NCI-H2081 treated with DMSO at 0.1 percent for 48 hours (cell line): ENCODE data around the gene FOSB.
A peak's percentile ranks its signal among the peaks of the same experiment; 100 is the strongest.
"Not testable (repeated sequence)": the region's sequence is repeated elsewhere in the genome, so short reads cannot be mapped to it uniquely, and the experiment has no call there.

ENCODE experiments used
- DNase-seq: peaks from one replicate; lab custom pipeline; 2025; lab: John Stamatoyannopoulos, UW

The FOSB gene

GRCh38 chr19:45467456-45468158, at the start of gene FOSB:
Gene FOSB (plus strand): TSS chr19:45467996. CDS start chr19:45468587, 591 bp downstream.
- peak; percentile 55 for DNase-seq

GRCh38 chr19:45418802-45419201, 49.0 kb upstream of the FOSB start:
- DNase-seq = no peak

GRCh38 chr19:45419396-45419795, 48.4 kb upstream of the FOSB start:
- no peak for DNase-seq

GRCh38 chr19:45419895-45420294, 47.9 kb upstream of the FOSB start:
- no peak for DNase-seq

GRCh38 chr19:45420356-45420755, 47.4 kb upstream of the FOSB start:
- DNase-seq = no peak

GRCh38 chr19:45420871-45421270, 46.9 kb upstream of the FOSB start:
- no peak for DNase-seq

- no peak for DNase-seq
These were observed 45.8 kb upstream of the FOSB start for GRCh38 chr19:45421947-45422498.

GRCh38 chr19:45423033-45423588, 44.7 kb upstream of the FOSB start:
- no peak for DNase-seq

- peak; percentile 77 for DNase-seq
These were observed 44.1 kb upstream of the FOSB start, which contains the start of gene ERCC1 for GRCh38 chr19:45423589-45424190. Gene ERCC1 (minus strand): TSS chr19:45423917. CDS start chr19:45423374, 543 bp downstream.

GRCh38 chr19:45424191-45425058, 43.4 kb upstream of the FOSB start:
- no peak for DNase-seq

- DNase-seq = no peak
These were observed 39.2 kb upstream of the FOSB start for GRCh38 chr19:45428384-45429231.

GRCh38 chr19:45429896-45430295, 37.9 kb upstream of the FOSB start:
- DNase-seq = not testable (repeated sequence)

GRCh38 chr19:45431008-45431407, 36.8 kb upstream of the FOSB start:
- not testable (repeated sequence) for DNase-seq

GRCh38 chr19:45432543-45432942, 35.3 kb upstream of the FOSB start:
- DNase-seq = not testable (repeated sequence)

GRCh38 chr19:45437328-45437727, 30.5 kb upstream of the FOSB start:
- no peak for DNase-seq

- no peak for DNase-seq
These were observed 28.6 kb upstream of the FOSB start for GRCh38 chr19:45439190-45439568.

- DNase-seq = no peak
These were observed 28.1 kb upstream of the FOSB start for GRCh38 chr19:45439569-45440258.

- DNase-seq = no peak
These were observed 27.5 kb upstream of the FOSB start for GRCh38 chr19:45440259-45440638.

- no peak for DNase-seq
These were observed 26.7 kb upstream of the FOSB start for GRCh38 chr19:45440873-45441654.

GRCh38 chr19:45442408-45442777, 25.4 kb upstream of the FOSB start:
- no peak for DNase-seq
